Ovary (tissue), 9 donors: ENCODE data around the gene TENM3. TPM values are rescaled to one million over a fixed set of nuclear protein-coding genes. Genes with fewer than 3 reads are reported as not detected.

Experiments
- DNase-seq, 5 donors: peaks; one replicate each; pipeline ENCODE4 v3.0.0-alpha.2; 2019 to 2020
- H3K27ac ChIP-seq, 2 donors: fragments of 200-600 bp; one replicate each; pipeline versions ENCODE4 v1.5.1 to v1.8.0; 2019 to 2022
- H3K27me3 ChIP-seq: fragments of 200-600 bp; one replicate; pipeline ENCODE4 v1.8.0; 2022
- H3K36me3 ChIP-seq: fragments of 200-600 bp; sonication (generic); one replicate; pipeline ENCODE4 v1.5.1; 2019
- H3K4me1 ChIP-seq: one replicate; pipeline ENCODE4 v1.8.1; 2013; ENCODE audit warnings: mild to moderate bottlenecking, moderate library complexity; ENCODE audit not compliant: insufficient read depth
- H3K4me3 ChIP-seq: fragments of 200-600 bp; sonication (generic); one replicate; pipeline ENCODE4 v1.5.1; 2017
- H3K9me3 ChIP-seq, 2 donors: fragments of 200-600 bp in 1 of 2; sonication (generic) in 1 of 2; one replicate each; pipeline versions ENCODE4 v1.5.1 to v1.8.1; 2013 to 2019; ENCODE audit warnings: mild to moderate bottlenecking in 1 of 2, moderate library complexity in 1 of 2
- CTCF ChIP-seq, 3 donors: fragments of 450-650 bp in 2 of 3; fragments of 200-600 bp in 1 of 3; IDR thresholded peaks; one replicate each; pipeline versions ENCODE4 v1.5.1 to v1.8.0; 2016 to 2022; ENCODE audit warnings: antibody characterized with exemption in 3 of 3, mild to moderate bottlenecking in 1 of 3
- EP300 ChIP-seq: sonication (generic); formaldehyde crosslinking; IDR thresholded peaks from one replicate; pipeline ENCODE4 v1.6.1; 2017; ENCODE audit warnings: antibody characterized with exemption
- POLR2A ChIP-seq: fragments of 450-650 bp; IDR thresholded peaks from one replicate; pipeline ENCODE4 v1.6.1; 2017; ENCODE audit warnings: antibody characterized with exemption, mild to moderate bottlenecking, moderate library complexity
- WGBS, 3 donors: extraction: QIAGEN DNeasy Blood & Tissue Kit in 1 of 3; methylation state at CpG; one replicate each; pipeline versions ENCODE4 v1.1.5 to v1.1.7; 2013 to 2017; 5-methylcytosine and 5-hydroxymethylcytosine counted together
- intact Hi-C, 4 donors: fragments of 100-400 bp; cut with DNase I; formaldehyde crosslinking; loops; one replicate each; pipeline versions ENCODE4 v1.11.0 to v1.15.1; 2022 to 2023
- polyA plus RNA-seq, 2 donors: library from polyadenylated mRNA; stranded (reverse); fragments of 200-250 nt in 1 of 2; fragments of 350-450 nt in 1 of 2; fragmentation: Illumina TruSeq in 1 of 2; extraction: RNeasy Lipid Tissue Mini Kit (QIAGEN cat#74804) in 1 of 2; gene quantifications; one replicate each; pipeline ENCODE4 v1.2.3, GENCODE V29; 2013 to 2014
- total RNA-seq, 7 donors: library from RNA; depleted of rRNA in 2 of 7; stranded (reverse); fragments of >200 nt in 2 of 7; fragmentation: NEBNext Ultra II Directional in 3 of 7; extraction: Animal tissue kit (Norgen Biotek cat#: 25700) in 3 of 7; gene quantifications; one replicate each; pipeline versions ENCODE4 v1.1.0 to v1.2.4, GENCODE V29; 2016 to 2023
- donor health status: DM: no; HTN: no; CAD: no; lungs with moderate emphysema.
- donor health status: DM: no; HTN: no; CAD: no.
- donor health status: Bipolar disorder and iron deficiency.
- donor health status: DM: yes; HTN: yes; CAD: no.
- donor health status: DM: no; HTN: no; CAD: no.
- donor health status: DM: yes; HTN: yes; CAD: no.

Gene TENM3
- total and polyA plus RNA-seq, 9 donors: 0.82 to 16.1 (median 5.7) TPM

GRCh38 chr4:182337366-182337765 lies 94.2 kb downstream of the TENM3 start:
- no peak overlapping the region for H3K27ac ChIP-seq
- intact Hi-C loops: no loop called here
- H3K9me3 ChIP-seq: no peaks in the 10 kb centered on the region
- H3K36me3 ChIP-seq: no peaks in the 10 kb centered on the region
- no peak for DNase-seq
- H3K4me3 ChIP-seq: no peak overlapping the region
- no peaks in the 10 kb centered on the region for H3K4me1 ChIP-seq
- TF ChIP-seq CTCF (IDR thresholded peaks at IDR 0.05) (no peak), POLR2A (no peak), EP300 (no peak)
- 87 to 92% (median 87%) methylated on average over 1 of the region's 1 CpG for WGBS, 3 donors
- no peaks in the 10 kb centered on the region for H3K27me3 ChIP-seq

GRCh38 chr4:182338063-182338462 lies 94.9 kb downstream of the TENM3 start:
- H3K27ac ChIP-seq: no peak overlapping the region
- no peaks in the 10 kb centered on the region for H3K9me3 ChIP-seq
- TF ChIP-seq EP300 (no peak), CTCF (IDR thresholded peaks at IDR 0.05) (no peak), POLR2A (no peak)
- no peak overlapping the region for H3K4me3 ChIP-seq
- 54 to 69% (median 54%) methylated on average over 3 of the region's 3 CpGs for WGBS, 3 donors
- no peaks in the 10 kb centered on the region for H3K27me3 ChIP-seq
- intact Hi-C loops: no loop called here
- no peaks in the 10 kb centered on the region for H3K36me3 ChIP-seq
- no peaks in the 10 kb centered on the region for H3K4me1 ChIP-seq
- DNase-seq: no peak

GRCh38 chr4:182338746-182339145 lies 95.5 kb downstream of the TENM3 start:
- Histone ChIP-seq H3K4me3 (no peak overlapping the region), H3K4me1 (no peaks in the 10 kb centered on the region), H3K9me3 (no peaks in the 10 kb centered on the region), H3K36me3 (no peaks in the 10 kb centered on the region), H3K27ac (no peak overlapping the region), H3K27me3 (no peaks in the 10 kb centered on the region)
- intact Hi-C loops: no loop called here
- 51 to 66% (median 53%) methylated on average over 2 of the region's 2 CpGs for whole genome bisulfite sequencing, 3 donors
- TF ChIP-seq POLR2A (no peak), EP300 (no peak), CTCF (IDR thresholded peaks at IDR 0.05) (no peak)
- no peak for DNase-seq

GRCh38 chr4:182339221-182339641 lies 96.0 kb downstream of the TENM3 start:
- no peaks in the 10 kb centered on the region for H3K36me3 ChIP-seq
- DNase-seq: no peak
- intact Hi-C loops: no loop called here
- no peaks in the 10 kb centered on the region for H3K4me1 ChIP-seq
- 66 to 83% (median 76%) methylated on average over 4 of the region's 4 CpGs for WGBS, 3 donors
- H3K9me3 ChIP-seq: no peaks in the 10 kb centered on the region
- H3K4me3 ChIP-seq: no peak overlapping the region
- no peaks in the 10 kb centered on the region for H3K27me3 ChIP-seq
- no peak overlapping the region for H3K27ac ChIP-seq
- TF ChIP-seq POLR2A: no peak
- TF ChIP-seq EP300: no peak
- no peak for TF ChIP-seq CTCF (IDR thresholded peaks at IDR 0.05)
